ENCODE results near the gene HEXD.

HEXD gene

DNA sequence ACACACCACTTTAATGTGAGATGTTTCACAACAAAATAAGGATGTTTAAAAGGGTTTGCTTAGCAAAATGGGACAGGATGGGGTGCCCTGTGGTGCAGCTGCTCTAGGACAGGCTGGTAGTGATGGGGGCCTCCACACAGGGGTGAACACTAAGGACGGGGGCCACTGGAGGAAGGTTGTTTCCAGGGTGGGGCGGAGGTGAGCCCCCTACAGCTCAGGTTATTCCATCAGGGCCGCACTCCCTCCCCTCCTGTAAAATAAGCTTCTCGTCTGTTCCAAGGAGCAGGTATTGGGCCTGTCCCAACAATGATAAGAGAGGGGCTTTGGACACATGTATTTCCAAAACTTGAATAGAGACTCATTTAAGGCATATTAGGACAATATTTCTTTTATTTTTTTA lies 1.9 kb upstream of the HEXD start:
- DNase-seq (ENCODE audit: low read depth): no peak

GRCh38 chr17:82416771-82417170 lies 1.4 kb upstream of the HEXD start:
- no peak for DNase-seq (ENCODE audit: low read depth)

DNA sequence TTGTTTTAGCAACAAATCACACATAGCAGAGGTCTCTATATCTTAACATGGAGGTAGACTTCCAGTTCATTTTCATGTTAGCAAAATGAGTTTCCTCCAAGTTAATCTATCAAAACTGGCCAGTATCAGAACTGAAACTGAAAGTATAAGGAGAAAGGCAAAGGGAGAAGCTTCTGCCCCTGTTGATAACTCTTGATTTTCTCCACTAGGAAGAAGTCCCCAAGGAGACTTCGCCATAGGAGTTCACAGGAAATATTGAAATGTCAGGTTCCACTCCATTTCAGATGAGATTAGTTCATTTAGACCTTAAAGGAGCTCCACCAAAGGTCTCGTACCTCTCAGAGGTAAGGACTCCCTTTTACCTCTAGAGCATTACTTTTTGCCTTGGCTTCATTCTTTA lies 1.4 kb downstream of the HEXD start:
- no peak for DNase-seq (ENCODE audit: low read depth)

DNA sequence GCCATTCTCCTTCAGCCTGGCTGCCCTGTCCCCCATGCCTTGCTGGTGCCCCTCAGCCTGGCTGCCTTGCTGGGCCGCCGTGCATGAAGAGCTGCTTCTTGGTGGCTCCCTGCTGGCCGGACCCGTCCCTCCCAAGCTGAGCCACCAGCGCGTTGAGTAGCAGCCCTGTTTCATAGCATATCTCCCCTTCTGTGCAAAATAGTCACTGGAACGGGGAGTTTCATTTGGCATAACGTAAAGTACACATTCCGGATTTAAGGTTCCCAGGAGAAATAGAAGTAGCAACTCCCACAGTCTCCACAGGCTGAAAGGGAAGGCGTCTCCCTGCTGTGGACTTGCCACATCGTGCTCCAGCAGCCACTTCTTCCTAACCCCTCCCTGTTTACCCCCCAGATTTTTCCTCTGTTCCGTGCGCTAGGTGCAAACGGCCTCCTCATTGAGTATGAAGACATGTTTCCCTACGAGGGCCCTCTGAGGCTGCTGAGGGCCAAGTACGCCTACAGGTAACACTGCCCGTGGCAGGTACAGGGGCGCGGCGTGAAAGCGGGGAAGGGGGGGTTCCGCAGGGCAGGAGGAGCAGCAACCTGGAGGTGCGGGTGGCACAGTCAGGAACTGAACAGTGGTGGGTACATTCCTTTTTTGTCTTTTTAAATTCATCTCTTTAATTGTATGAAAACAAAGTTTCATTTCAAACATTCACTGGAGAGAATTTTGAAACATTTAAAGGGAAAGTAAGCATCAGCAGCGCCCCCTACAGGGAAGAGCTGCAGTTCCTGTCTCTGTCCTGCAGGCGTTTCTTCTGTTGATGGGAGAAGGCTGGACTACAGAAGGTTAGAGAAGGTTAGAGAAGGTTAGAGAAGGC lies 6.1 kb downstream of the HEXD start:
- peak; percentile 30 for DNase-seq (ENCODE audit: low read depth)

DNA sequence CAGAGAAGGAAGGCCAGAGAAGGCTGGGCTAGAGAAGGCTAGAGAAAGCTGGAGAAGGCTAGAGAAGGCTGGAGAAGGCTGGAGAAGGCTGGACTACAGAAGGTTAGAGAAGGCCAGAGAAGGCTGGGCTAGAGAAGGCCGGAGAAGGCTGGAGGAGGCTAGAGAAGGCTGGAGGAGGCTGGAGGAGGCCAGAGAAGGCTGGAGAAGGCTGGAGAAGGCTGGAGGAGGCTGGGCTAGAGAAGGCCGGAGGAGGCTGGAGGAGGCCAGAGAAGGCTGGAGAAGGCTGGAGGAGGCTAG lies 6.7 kb downstream of the HEXD start:
- DNase-seq (ENCODE audit: low read depth): no peak

DNA sequence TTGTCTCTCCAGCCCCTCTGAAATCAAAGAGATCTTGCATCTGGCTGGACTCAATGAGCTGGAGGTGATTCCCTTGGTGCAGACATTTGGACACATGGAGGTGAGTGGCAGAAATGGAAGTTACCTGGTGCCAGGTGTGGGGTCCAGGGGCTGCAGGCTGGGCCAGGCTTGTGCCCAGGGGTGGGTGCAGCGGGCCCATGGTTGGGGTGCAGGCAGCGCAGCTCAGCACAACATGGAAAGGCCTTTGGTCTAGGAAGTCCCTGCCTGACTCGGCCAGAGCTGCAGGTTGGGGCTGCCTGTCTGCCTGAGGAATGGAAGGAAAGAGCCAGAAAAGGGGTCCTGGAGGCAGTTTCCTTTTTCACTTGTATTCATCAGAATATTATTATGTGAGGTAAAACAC lies 10.4 kb downstream of the HEXD start:
- DNase-seq (ENCODE audit: low read depth): no peak

- no peak for DNase-seq (ENCODE audit: low read depth)
Observed at GRCh38 chr17:82429824-82430223, 11.7 kb downstream of the HEXD start.

DNA sequence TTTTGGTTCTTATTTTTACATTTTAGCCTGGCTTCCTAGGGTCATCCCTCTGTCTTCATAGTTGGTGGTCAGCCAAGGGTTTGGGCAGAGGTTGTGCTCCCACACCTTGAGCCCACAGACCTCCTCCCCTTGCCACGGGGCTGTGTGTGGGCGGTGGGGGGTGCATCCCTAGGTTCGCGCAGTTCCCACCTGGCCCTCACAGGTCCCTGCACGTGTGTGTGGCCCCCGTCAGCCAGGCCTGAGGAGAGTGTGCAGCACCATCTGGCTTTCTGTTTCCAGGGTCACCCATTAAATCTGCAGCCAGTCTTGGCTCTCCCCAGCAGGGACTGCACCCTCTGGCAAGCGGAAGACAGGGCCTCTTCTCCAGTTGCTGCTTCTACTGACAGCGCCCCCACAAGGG lies 13.9 kb downstream of the HEXD start:
- no peak for DNase-seq (ENCODE audit: low read depth)

DNA sequence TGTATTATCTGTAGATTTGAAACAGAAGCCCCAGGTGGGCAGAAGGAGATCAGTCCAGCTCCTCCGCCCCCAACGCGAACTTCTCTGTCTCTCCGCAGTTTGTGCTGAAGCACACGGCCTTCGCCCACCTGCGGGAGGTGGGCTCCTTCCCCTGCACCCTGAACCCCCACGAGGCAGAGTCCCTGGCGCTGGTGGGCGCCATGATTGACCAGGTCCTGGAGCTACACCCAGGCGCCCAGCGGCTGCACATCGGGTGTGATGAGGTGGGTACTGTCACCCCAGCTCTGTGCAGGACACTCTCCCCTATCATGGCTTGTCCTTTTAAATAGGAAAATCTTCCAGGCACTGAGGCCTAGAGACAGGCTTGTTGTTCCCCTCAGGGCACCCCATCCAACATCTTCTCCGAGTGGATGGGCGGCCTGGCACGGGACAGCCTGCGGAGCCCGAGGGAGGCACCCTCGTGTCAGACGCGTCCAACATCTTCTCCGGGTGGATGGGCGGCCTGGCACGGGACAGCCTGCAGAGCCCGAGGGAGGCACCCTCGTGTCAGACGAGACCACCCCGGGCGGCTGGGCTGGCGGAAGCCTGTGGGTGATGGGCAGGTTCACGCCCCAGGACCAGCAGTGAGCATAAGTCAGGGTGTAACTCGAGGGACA lies 15.5 kb downstream of the HEXD start:
- no peak for DNase-seq (ENCODE audit: low read depth)

DNA sequence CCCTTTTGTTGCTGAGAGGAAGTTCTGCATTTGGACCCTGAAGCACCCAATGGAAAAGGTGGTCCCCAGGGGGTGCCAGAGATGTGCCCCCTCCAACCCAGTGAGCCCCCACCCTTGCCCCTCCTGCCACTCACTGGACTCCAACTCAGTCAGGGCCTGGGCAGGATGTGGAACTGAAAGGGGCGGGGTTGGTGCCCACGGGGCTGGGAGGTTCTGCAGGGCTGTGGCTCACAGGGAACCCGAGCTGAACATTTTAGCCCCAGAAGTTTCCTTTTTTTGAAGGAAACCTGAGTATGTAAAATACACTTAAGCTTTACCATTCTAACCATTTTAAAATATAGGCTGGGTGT lies 16.0 kb downstream of the HEXD start:
- DNase-seq (ENCODE audit: low read depth): no peak

DNA sequence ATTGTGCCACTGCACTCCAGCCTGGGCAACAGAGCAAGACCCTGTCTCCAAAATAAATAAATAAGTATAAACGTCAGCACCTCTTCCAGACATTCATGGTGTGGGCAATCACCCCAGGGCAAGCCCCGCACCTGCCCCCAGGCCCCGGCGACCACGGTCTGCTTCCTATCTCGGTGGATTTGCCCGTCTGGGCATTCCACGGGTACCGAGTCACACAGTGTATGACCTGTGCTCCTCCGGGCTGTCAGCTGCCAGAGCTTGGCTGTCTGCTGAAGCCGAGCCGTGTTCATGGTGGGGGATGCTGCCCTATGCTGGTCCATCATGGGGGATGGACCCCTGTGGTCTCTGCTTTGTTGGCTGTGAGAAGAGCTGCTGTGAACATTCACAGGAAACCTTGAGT lies 17.0 kb downstream of the HEXD start:
- no peak for DNase-seq (ENCODE audit: low read depth)

DNA sequence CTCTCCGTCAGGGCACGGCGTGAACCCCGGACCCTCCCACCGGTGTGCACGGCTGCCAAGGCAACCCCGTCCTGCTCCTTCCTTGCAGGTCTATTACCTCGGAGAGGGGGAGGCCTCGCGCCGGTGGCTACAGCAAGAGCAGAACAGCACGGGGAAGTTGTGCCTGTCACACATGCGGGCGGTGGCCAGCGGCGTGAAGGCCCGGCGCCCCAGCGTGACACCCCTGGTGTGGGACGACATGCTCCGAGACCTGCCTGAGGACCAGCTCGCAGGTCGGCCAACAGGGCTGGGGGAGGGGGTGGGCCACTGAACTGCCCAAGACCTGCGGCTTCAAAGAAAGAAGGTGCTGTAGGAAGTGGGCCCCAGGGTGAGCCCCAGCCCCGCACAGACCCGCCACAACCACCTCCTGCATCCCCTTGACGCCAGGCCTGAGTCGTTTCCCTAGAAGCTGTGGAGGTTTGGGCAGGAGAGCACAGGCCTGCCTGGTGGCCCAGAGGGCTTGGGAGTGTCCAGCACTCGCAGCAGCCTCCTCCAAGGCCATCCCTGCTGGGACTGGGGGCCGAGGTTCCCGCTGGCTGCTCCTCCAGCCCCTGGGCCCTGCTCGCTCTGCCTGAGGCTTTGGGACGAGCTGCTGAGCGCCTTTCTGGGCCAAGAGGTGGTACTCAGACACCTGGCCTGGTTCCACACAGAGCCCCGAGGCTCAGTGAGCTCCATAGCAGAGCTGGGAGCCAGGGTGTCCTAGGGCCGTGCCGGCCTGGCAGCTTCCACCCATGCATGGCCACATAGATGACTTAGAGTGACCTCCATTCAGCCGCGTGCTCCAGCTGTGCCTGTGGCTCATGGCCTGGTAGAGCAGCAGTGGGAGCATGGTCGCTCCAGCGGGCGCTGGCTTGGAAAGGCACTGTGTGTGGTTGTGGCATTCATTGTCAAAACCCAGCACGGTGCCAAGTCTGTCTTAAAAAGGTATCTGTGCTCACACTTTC lies 17.7 kb downstream of the HEXD start:
- DNase-seq (ENCODE audit: low read depth): no peak

DNA sequence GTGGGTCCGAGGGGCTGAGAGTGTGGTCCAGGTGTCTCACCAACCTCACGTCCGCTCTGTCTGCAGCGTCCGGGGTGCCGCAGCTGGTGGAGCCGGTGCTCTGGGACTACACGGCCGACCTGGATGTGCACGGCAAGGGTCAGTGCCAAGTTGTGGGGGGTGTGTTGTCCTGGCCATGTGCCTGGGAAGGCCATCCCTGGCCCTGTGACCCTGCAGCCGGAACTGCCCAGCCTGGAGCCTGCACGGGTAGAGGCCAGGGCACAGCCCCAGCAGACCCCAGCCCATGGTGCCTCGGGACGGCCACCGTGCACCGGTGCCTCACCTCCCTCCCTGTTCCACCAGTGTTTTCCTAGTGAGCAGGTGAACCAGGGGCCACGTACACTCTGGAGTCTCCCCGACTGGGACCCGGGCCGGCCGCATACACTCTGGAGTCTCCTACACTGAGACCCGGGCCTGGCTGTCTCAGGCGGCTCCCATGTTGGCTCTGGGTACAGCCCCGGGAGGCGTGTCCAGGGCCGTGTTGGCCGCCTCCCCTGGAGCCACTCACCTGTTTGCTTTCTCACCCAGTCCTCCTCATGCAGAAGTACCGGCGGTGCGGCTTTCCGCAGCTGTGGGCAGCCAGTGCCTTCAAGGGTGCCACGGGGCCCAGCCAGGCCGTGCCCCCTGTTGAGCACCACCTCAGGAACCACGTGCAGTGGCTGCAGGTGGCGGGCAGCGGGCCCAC lies 18.6 kb downstream of the HEXD start:
- no peak for DNase-seq (ENCODE audit: low read depth)

DNA sequence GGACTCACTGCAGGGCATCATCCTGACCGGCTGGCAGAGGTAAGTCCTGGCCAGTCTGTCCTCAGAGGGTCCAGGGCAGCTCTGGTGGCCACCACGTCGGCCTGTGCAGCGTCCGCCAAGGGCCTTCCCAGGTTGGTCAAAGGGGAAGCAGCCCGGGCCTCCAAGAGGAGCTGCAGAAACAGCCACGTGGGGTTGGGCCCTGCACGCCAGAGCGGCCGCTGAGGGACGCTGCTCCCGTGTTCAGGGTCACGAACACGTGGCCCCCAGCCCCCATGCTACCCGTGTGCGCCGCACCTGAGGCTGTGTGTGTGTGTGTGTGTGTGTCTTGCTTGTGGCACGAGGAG lies 19.1 kb downstream of the HEXD start:
- DNase-seq (ENCODE audit: low read depth): no peak

DNA sequence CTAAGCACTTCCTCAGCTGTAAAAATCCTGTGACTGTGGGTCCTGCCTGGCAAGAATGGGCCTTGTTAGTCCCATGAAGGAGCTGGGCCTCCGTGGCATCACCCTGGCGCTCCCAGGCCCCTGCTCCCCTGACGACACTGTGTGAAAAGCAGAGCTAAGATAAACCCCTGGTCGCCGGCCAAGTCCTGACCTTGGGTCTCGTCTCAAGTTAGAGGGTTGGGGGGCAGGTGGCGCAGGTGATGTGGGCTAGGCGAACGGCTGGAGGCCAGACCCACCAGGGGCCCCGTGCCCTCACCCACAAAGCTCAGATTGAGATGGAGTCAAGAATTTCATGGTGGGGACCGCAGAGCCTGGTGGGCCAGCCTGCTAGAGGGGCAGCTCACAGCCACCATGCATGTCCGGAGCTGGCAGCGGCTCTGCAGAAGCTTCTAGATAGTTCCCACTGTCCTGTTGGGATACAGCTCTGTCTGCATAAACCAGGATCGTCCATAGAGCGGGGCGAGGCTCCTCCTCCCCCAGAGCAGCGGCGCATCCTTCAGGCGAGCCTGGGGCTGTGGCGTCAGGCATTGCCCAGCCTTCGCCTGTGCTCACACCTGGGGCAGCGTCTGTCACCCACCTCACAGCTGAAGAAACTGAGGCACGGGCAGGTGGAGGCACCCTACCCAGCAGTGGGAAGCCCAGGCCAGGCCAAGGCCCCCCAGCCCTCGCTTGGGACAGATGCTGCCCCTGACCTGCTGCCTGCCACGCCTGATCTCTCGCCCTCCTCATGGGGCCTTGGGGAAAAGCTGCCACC lies 20.4 kb downstream of the HEXD start:
- DNase-seq (ENCODE audit: low read depth): no peak

GRCh38 chr17:82439194-82439828 lies 21.2 kb downstream of the HEXD start:
- no peak for DNase-seq (ENCODE audit: low read depth)

DNA sequence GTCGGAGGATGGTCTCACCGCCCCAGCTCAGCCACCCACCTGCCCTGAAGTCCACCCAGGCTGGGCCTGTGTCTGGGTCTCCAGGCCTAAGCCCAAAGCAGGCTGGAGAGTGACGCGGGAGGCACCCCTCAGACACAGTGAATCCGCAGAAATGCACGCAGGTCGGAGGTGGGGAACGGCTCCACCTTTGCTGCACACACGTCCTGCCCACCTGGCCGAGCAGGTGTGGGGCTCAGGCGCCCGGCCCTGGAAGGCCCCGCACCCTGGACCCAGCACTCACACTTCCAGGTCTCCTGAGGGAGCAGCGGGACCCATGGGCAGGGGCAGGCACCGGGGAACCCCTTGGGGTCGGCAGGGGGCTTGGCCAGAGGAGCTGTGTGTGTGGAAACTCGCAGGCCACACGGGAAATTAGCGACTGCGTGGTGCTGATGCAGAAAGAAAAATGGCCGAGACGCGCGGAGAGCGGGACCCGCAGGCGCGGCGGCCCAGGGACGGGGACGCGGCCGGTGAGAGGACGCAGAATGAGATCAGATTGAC lies 21.8 kb downstream of the HEXD start:
- DNase-seq (ENCODE audit: low read depth): no peak

- DNase-seq (ENCODE audit: low read depth): no peak
Observed at GRCh38 chr17:82440469-82440981, 22.4 kb downstream of the HEXD start.

- DNase-seq (ENCODE audit: low read depth): no peak
Observed at GRCh38 chr17:82440991-82441627, 23.0 kb downstream of the HEXD start.
